ENCODE results near the gene PYGL. TPM values are rescaled to one million over a fixed set of nuclear protein-coding genes. Genes with fewer than 3 reads are reported as not detected.
A peak's percentile ranks its signal among the peaks of the same experiment; 100 is the strongest.

PYGL gene
- total and polyA plus RNA-seq, 12 donors: 2.9 to 18.6 (median 5.4) TPM

GRCh38 chr14:50967790-50968189 is 23.5 kb upstream of the PYGL start:
- no peak overlapping the region for H3K4me3 ChIP-seq
- H3K4me1 ChIP-seq: peaks cover 0 to 36% (median 0%) of the 10 kb centered on the region in 9 donors
- no peak for TF ChIP-seq CTCF (IDR thresholded peaks at IDR 0.05)
- H3K27me3 ChIP-seq: no peaks in the 10 kb centered on the region
- 38 to 53% methylated on average over 2 of the region's 2 CpGs for WGBS, 2 donors
- ATAC-seq (peak in 3 of 8 donors; percentile 22 to 62 (median 44)), DNase-seq (no peak)
- peak overlapping the region in 1 of 10 donors; percentile 77 for H3K27ac ChIP-seq
- H3K36me3 ChIP-seq: no peaks in the 10 kb centered on the region
- intact Hi-C loops (cut with DNase I): loop anchor here in 2 of 10 donors (10.0 kb wide), 2 partner anchors 127 to 237 kb away; partner anchors contain the start of gene TRIM9 (in 1 of the 2)
- H3K9me3 ChIP-seq: no peaks in the 10 kb centered on the region

- ATAC-seq: no peak
- TF ChIP-seq CTCF (IDR thresholded peaks at IDR 0.05): no peak
- H3K27ac ChIP-seq: peak overlapping the region in 1 of 10 donors; percentile 77
- DNase-seq: no peak
- H3K9me3 ChIP-seq: no peaks in the 10 kb centered on the region
- WGBS, 2 donors: 62 to 70% methylated on average over 3 of the region's 3 CpGs
- no peak overlapping the region for H3K4me3 ChIP-seq
- intact Hi-C loops (cut with DNase I): loop anchor here in 2 of 10 donors (10.0 kb wide), 2 partner anchors 128 to 238 kb away; partner anchors contain the start of gene TRIM9 (in 1 of the 2)
- peaks cover 0 to 36% (median 0%) of the 10 kb centered on the region in 9 donors for H3K4me1 ChIP-seq
- no peaks in the 10 kb centered on the region for H3K27me3 ChIP-seq
- no peaks in the 10 kb centered on the region for H3K36me3 ChIP-seq
Observed at GRCh38 chr14:50967103-50967502, 22.8 kb upstream of the PYGL start.

GRCh38 chr14:50964683-50965390 is 20.6 kb upstream of the PYGL start:
- Histone ChIP-seq H3K27ac (peak overlapping the region in 1 of 10 donors; percentile 14), H3K4me1 (peaks cover 0 to 48% (median 0%) of the 10 kb centered on the region in 9 donors), H3K27me3 (no peaks in the 10 kb centered on the region), H3K4me3 (no peak overlapping the region), H3K9me3 (no peaks in the 10 kb centered on the region), H3K36me3 (no peaks in the 10 kb centered on the region)
- DNase-seq (peak in 1 of 2 donors; percentile 46), ATAC-seq (peak in 1 of 8 donors; percentile 11)
- no peak for TF ChIP-seq CTCF (IDR thresholded peaks at IDR 0.05)
- WGBS, 2 donors: 27 to 30% methylated on average over 5 of the region's 5 CpGs
- intact Hi-C loops (cut with DNase I): loop anchor here in 2 of 10 donors (10.0 kb wide), 2 partner anchors 130 to 240 kb away; partner anchors contain the start of gene TRIM9 (in 1 of the 2)

- no peak for DNase-seq
- no peak for TF ChIP-seq CTCF (IDR thresholded peaks at IDR 0.05)
- no peaks in the 10 kb centered on the region for H3K36me3 ChIP-seq
- H3K27ac ChIP-seq: no peak overlapping the region
- H3K4me1 ChIP-seq: peaks cover 0 to 48% (median 0%) of the 10 kb centered on the region in 9 donors
- no peaks in the 10 kb centered on the region for H3K9me3 ChIP-seq
- ATAC-seq: no peak
- H3K4me3 ChIP-seq: no peak overlapping the region
- 95 to 99% methylated on average over 5 of the region's 5 CpGs for WGBS, 2 donors
- intact Hi-C loops (cut with DNase I): loop anchor here in 2 of 10 donors (10.0 kb wide), 2 partner anchors 131 to 241 kb away; partner anchors contain the start of gene TRIM9 (in 1 of the 2)
- no peaks in the 10 kb centered on the region for H3K27me3 ChIP-seq
Observed at GRCh38 chr14:50963919-50964318, 19.6 kb upstream of the PYGL start.

Measured in heart right ventricle (tissue), 16 donors.